Endothelial cell of umbilical vein (primary cell): Measurements from ENCODE around the gene PROC. TPM values are rescaled to one million over a fixed set of nuclear protein-coding genes. Genes with fewer than 3 reads are reported as not detected.

Experiments
- BruUV-seq: library from RNA; stranded (reverse); fragments of 400-500 nt; replicated peaks from 2 replicates; lab custom pipeline; 2021; lab: Mats Ljungman, UMichigan
- CTCF ChIA-PET: fragments of 300-600, 350-600 bp; sonication (Branson Sonifier 250); formaldehyde crosslinking; loops from one replicate; lab custom pipeline; 2021; ENCODE audit warnings: antibody characterized with exemption, inconsistent platforms; lab: Charles Lee
- POLR2A ChIA-PET: fragments of 300-600, 350-600 bp; sonication (Branson Sonifier 250); formaldehyde crosslinking; loops from one replicate; lab custom pipeline; 2021; ENCODE audit warnings: antibody characterized with exemption, inconsistent platforms; lab: Charles Lee
- DNase-seq: peaks from one replicate; pipeline ENCODE4 v3.0.0-alpha.2; 2011; ENCODE audit warnings: low read depth, low spot score
- FAIRE-seq: peaks from 2 replicates; lab custom pipeline; 2011; peaks lifted over from hg19 to GRCh38; lab: Jason Lieb, UNC
- H2AFZ ChIP-seq: 2 replicates; pipeline ENCODE4 v1.6.0; 2012; ENCODE audit warnings: low read depth, low read length, control low read depth, inconsistent platforms
- H3K27ac ChIP-seq: 2 replicates; pipeline ENCODE4 v1.5.1; 2011; ENCODE audit warnings: low read depth, mild to moderate bottlenecking, control low read depth, low read length, moderate library complexity; ENCODE audit not compliant: insufficient read depth
- H3K27me3 ChIP-seq, 2 experiments: 2 replicates each; pipeline versions ENCODE4 v1.6.0 to v1.6.1; 2011; ENCODE audit warnings: low read length in 2 of 2, mixed read lengths in 1 of 2; ENCODE audit not compliant: control insufficient read depth in 2 of 2, insufficient read depth in 2 of 2
- H3K36me3 ChIP-seq, 2 experiments: 2 replicates in 1 of 2; 3 replicates in 1 of 2; pipeline ENCODE4 v1.5.1; 2011; ENCODE audit warnings: low read length in 2 of 2, mild to moderate bottlenecking in 1 of 2, moderate library complexity in 1 of 2; ENCODE audit not compliant: control insufficient read depth in 2 of 2, insufficient read depth in 2 of 2; ENCODE audit errors: extremely low read depth in 1 of 2
- H3K4me1 ChIP-seq: 3 replicates; pipeline ENCODE4 v1.5.1; 2011; ENCODE audit warnings: mild to moderate bottlenecking, low read length; ENCODE audit not compliant: control insufficient read depth, insufficient read depth; ENCODE audit errors: extremely low read depth
- H3K4me2 ChIP-seq: 2 replicates; pipeline ENCODE4 v1.6.1; 2011; ENCODE audit warnings: low read length, control low read depth, mixed read lengths; ENCODE audit not compliant: insufficient read depth
- H3K4me3 ChIP-seq, 3 experiments: fragments of 200-600 bp in 1 of 3; sonication (generic), shearing (Covaris generic) in 1 of 3; replicated peaks in 1 of 3; 2 replicates each; pipeline ENCODE4 v1.5.1; 2011 to 2016; ENCODE audit warnings: control low read depth in 3 of 3, low read length in 3 of 3, mild to moderate bottlenecking in 2 of 3, inconsistent platforms in 1 of 3, low read depth in 1 of 3, moderate library complexity in 1 of 3; ENCODE audit not compliant: insufficient read depth in 1 of 3
- H3K79me2 ChIP-seq: 2 replicates; pipeline ENCODE4 v1.6.0; 2012; ENCODE audit warnings: low read length, inconsistent platforms; ENCODE audit not compliant: control insufficient read depth, insufficient read depth
- H3K9ac ChIP-seq: replicated peaks from 2 replicates; pipeline ENCODE3; 2011; ENCODE audit warnings: low read length, control low read depth; ENCODE audit not compliant: insufficient read depth; ENCODE audit errors: extremely low read depth
- H3K9me1 ChIP-seq: replicated peaks from 3 replicates; pipeline ENCODE4 v1.6.0; 2011; ENCODE audit warnings: mild to moderate bottlenecking, low read length; ENCODE audit not compliant: control insufficient read depth, insufficient read depth; ENCODE audit errors: extremely low read depth
- H3K9me3 ChIP-seq: replicated peaks from 2 replicates; pipeline ENCODE4 v1.5.1; 2012; ENCODE audit warnings: low read length, inconsistent platforms; ENCODE audit not compliant: control insufficient read depth, insufficient read depth
- H4K20me1 ChIP-seq: replicated peaks from 2 replicates; pipeline ENCODE3; 2011; ENCODE audit warnings: mild to moderate bottlenecking, low read length; ENCODE audit not compliant: control insufficient read depth, insufficient read depth; ENCODE audit errors: extremely low read depth
- EZH2 ChIP-seq: IDR thresholded peaks from 2 replicates; pipeline ENCODE4 v1.6.1; 2012; ENCODE audit warnings: borderline replicate concordance, low read depth, mild to moderate bottlenecking, moderate library complexity, low read length, inconsistent platforms; ENCODE audit not compliant: severe bottlenecking
- FOS ChIP-seq: IDR thresholded peaks from 2 replicates; pipeline ENCODE4 v1.6.1; 2011; ENCODE audit warnings: mild to moderate bottlenecking, low read length, moderate library complexity, borderline replicate concordance; ENCODE audit not compliant: insufficient read depth
- GATA2 ChIP-seq: IDR thresholded peaks from 2 replicates; pipeline ENCODE4 v1.7.0; 2011; ENCODE audit warnings: low read depth, mild to moderate bottlenecking, moderate library complexity, mixed read lengths, low read length; ENCODE audit not compliant: insufficient read length, insufficient read depth
- JUN ChIP-seq: IDR thresholded peaks from 2 replicates; pipeline ENCODE4 v1.6.1; 2011; ENCODE audit warnings: borderline replicate concordance, low read depth; ENCODE audit not compliant: insufficient read length, insufficient read depth
- MYC ChIP-seq: IDR thresholded peaks from one replicate; pipeline ENCODE4 v1.6.1; 2011; ENCODE audit warnings: mild to moderate bottlenecking, low read depth, low read length
- POLR2A ChIP-seq: IDR thresholded peaks from 2 replicates; pipeline ENCODE4 v1.6.1; 2012; ENCODE audit warnings: low read depth, mild to moderate bottlenecking, control low read depth, low read length
- POLR2AphosphoS5 ChIP-seq: IDR thresholded peaks from 2 replicates; pipeline ENCODE4 v1.6.1; 2012; ENCODE audit warnings: low read depth, mild to moderate bottlenecking, control low read depth, low read length, moderate library complexity; ENCODE audit not compliant: insufficient read depth
- dilution Hi-C: fragments of 300-500 bp; cut with MboI; formaldehyde crosslinking; loops from one replicate; pipeline ENCODE4 v1.15.0; 2019; ENCODE audit warnings: low sequenced_read_pairs; ENCODE audit not compliant: extremely low pct_ligation_motif_present
- intact Hi-C: fragments of 100-400 bp; cut with micrococcal nuclease; formaldehyde crosslinking; loops from one replicate; pipeline ENCODE4 v1.10.0; 2022
- polyA plus RNA-seq, 4 experiments: library from polyadenylated mRNA; depleted of rRNA in 3 of 4; stranded (reverse) in 3 of 4; unstranded in 1 of 4; fragments of >200 nt; gene quantifications; 2 replicates each; pipeline versions ENCODE4 v1.2.1 to v1.2.3, GENCODE V29; 2011 to 2012; ENCODE audit warnings: missing spikeins in 1 of 4
- total RNA-seq: library from RNA; stranded (reverse); gene quantifications from 2 replicates; pipeline ENCODE4 v1.2.3, GENCODE V29; 2021
- TF ChIP-seq, protein P1 (sequence below), 2 donors: IDR thresholded peaks; 1 replicate in 1 of 2; 2 replicates in 1 of 2; pipeline ENCODE4 v1.5.1; 2011; ENCODE audit warnings: low read length in 2 of 2, mild to moderate bottlenecking in 2 of 2, moderate library complexity in 2 of 2, control low read depth in 1 of 2, inconsistent platforms in 1 of 2, low read depth in 1 of 2; ENCODE audit not compliant: insufficient read depth in 1 of 2; ENCODE audit errors: extremely low read depth in 1 of 2
- TF ChIP-seq, protein P2 (sequence below): IDR thresholded peaks from 2 replicates; pipeline ENCODE4 v1.6.1; 2011; ENCODE audit not compliant: insufficient read depth, insufficient read length

The PROC gene
- total and polyA plus RNA-seq, 2 donors (not counting 3 experiments of a cell fraction or from before 2014, with no cell fraction given), result not detected

DNA sequence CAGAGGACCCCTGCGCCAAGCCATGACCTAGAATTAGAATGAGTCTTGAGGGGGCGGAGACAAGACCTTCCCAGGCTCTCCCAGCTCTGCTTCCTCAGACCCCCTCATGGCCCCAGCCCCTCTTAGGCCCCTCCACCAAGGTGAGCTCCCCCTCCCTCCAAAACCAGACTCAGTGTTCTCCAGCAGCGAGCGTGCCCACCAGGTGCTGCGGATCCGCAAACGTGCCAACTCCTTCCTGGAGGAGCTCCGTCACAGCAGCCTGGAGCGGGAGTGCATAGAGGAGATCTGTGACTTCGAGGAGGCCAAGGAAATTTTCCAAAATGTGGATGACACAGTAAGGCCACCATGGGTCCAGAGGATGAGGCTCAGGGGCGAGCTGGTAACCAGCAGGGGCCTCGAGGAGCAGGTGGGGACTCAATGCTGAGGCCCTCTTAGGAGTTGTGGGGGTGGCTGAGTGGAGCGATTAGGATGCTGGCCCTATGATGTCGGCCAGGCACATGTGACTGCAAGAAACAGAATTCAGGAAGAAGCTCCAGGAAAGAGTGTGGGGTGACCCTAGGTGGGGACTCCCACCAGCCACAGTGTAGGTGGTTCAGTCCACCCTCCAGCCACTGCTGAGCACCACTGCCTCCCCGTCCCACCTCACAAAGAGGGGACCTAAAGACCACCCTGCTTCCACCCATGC, 3.0 kb downstream of the PROC start:
- no peak overlapping the region for H3K27ac ChIP-seq
- no peak overlapping the region for H3K9ac ChIP-seq
- FAIRE-seq (no peak), DNase-seq (no peak)
- no peaks in the 10 kb centered on the region for H3K79me2 ChIP-seq
- H3K27me3 ChIP-seq, result peaks cover 12 to 20% of the 10 kb centered on the region in 2 experiments
- dilution Hi-C loops (no loop called here), intact Hi-C loops (loop anchor here (5.0 kb wide), 1 partner anchor 34 kb away; the partner anchor contains the start of gene MAP3K2)
- ChIA-PET POLR2A (no interaction called here), CTCF (no interaction called here)
- no peak overlapping the region for H3K4me2 ChIP-seq
- TF ChIP-seq FOS (no peak), POLR2A (no peak), MYC (no peak), POLR2AphosphoS5 (no peak), JUN (no peak), EZH2 (no peak), GATA2 (no peak)
- TF ChIP-seq, protein P1, sequence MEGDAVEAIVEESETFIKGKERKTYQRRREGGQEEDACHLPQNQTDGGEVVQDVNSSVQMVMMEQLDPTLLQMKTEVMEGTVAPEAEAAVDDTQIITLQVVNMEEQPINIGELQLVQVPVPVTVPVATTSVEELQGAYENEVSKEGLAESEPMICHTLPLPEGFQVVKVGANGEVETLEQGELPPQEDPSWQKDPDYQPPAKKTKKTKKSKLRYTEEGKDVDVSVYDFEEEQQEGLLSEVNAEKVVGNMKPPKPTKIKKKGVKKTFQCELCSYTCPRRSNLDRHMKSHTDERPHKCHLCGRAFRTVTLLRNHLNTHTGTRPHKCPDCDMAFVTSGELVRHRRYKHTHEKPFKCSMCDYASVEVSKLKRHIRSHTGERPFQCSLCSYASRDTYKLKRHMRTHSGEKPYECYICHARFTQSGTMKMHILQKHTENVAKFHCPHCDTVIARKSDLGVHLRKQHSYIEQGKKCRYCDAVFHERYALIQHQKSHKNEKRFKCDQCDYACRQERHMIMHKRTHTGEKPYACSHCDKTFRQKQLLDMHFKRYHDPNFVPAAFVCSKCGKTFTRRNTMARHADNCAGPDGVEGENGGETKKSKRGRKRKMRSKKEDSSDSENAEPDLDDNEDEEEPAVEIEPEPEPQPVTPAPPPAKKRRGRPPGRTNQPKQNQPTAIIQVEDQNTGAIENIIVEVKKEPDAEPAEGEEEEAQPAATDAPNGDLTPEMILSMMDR (IDR thresholded peaks at IDR 0.05; ENCODE audit: extremely low read depth in 1 of 2, insufficient read depth in 1 of 2, low read depth in 1 of 2, low read length in 2 of 2), result no peak
- TF ChIP-seq, protein P2, sequence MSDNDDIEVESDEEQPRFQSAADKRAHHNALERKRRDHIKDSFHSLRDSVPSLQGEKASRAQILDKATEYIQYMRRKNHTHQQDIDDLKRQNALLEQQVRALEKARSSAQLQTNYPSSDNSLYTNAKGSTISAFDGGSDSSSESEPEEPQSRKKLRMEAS, result no peak
- H4K20me1 ChIP-seq, result no peaks in the 10 kb centered on the region
- H3K9me1 ChIP-seq, result no peaks in the 10 kb centered on the region
- no peak overlapping the region for H2AFZ ChIP-seq
- H3K36me3 ChIP-seq, result no peaks in the 10 kb centered on the region
- no peaks in the 10 kb centered on the region for H3K9me3 ChIP-seq
- H3K4me1 ChIP-seq, result peaks cover 7% of the 10 kb centered on the region
- no TSS peak for BruUV-seq
- H3K4me3 ChIP-seq, result no peak overlapping the region
